HepG2 (cell line): Measurements from ENCODE around the gene PLOD2. TPM values are rescaled to one million over a fixed set of nuclear protein-coding genes. Genes with fewer than 3 reads are reported as not detected.
A peak's percentile ranks its signal among the peaks of the same experiment; 100 is the strongest.

Source experiments
- CBX2 ChIP-seq, 2 experiments: fragments of 200-600 bp in 1 of 2; sonication (generic); formaldehyde crosslinking in 1 of 2; IDR thresholded peaks; 2 replicates each; pipeline versions ENCODE4 v1.7.0 to v1.8.1; 2018 to 2022; ENCODE audit warnings: low read depth in 2 of 2, low read length in 1 of 2, mild to moderate bottlenecking in 1 of 2, missing genetic modification reagents in 1 of 2
- JUND ChIP-seq: sonication (generic); formaldehyde crosslinking; IDR thresholded peaks from 2 replicates; pipeline ENCODE4 v1.8.0; 2022; ENCODE audit warnings: mild to moderate bottlenecking, missing genetic modification reagents
- POLR2G ChIP-seq: fragments of 200-400 bp; formaldehyde crosslinking; IDR thresholded peaks from 2 replicates; pipeline ENCODE4 v1.6.1; 2018; ENCODE audit warnings: mild to moderate bottlenecking, low read depth, low read length, moderate library complexity
- RELA ChIP-seq: sonication (generic); formaldehyde crosslinking; IDR thresholded peaks from 2 replicates; pipeline ENCODE4 v1.4.0; 2020; ENCODE audit warnings: missing genetic modification reagents
- SKI ChIP-seq: fragments of 450-650 bp; IDR thresholded peaks from one replicate; pipeline ENCODE4 v1.6.1; 2018; ENCODE audit warnings: mild to moderate bottlenecking; ENCODE audit not compliant: partially characterized antibody
- ZNF256 ChIP-seq: sonication (generic); formaldehyde crosslinking; conservative IDR thresholded peaks from 2 replicates; pipeline ENCODE4 v1.4.0; 2020; ENCODE audit warnings: missing genetic modification reagents
- ZNF317 ChIP-seq: sonication (generic); formaldehyde crosslinking; IDR thresholded peaks from 2 replicates; pipeline ENCODE4 v1.5.0; 2020; ENCODE audit warnings: mild to moderate bottlenecking, missing genetic modification reagents
- ZNF331 ChIP-seq: sonication (generic); formaldehyde crosslinking; IDR thresholded peaks from 2 replicates; pipeline ENCODE4 v1.4.0; 2020; ENCODE audit warnings: missing genetic modification reagents
- ZNF34 ChIP-seq: sonication (generic); formaldehyde crosslinking; IDR thresholded peaks from 2 replicates; pipeline ENCODE4 v1.4.0; 2020; ENCODE audit warnings: mild to moderate bottlenecking, missing genetic modification reagents, borderline replicate concordance
- ZNF589 ChIP-seq: sonication (generic); formaldehyde crosslinking; conservative IDR thresholded peaks from 2 replicates; pipeline ENCODE4 v1.8.0; 2022; ENCODE audit warnings: mild to moderate bottlenecking, moderate library complexity, missing genetic modification reagents
- ZNF879 ChIP-seq: sonication (generic); formaldehyde crosslinking; IDR thresholded peaks from 2 replicates; pipeline ENCODE4 v1.8.1; 2023; ENCODE audit warnings: missing genetic modification reagents
- polyA plus RNA-seq, 8 experiments: library from polyadenylated mRNA; depleted of rRNA in 3 of 8; stranded (reverse) in 7 of 8; unstranded in 1 of 8; fragments of >200 nt; fragmentation: Illumina TruSeq in 4 of 8; extraction: Trizol in 4 of 8; gene quantifications; 2 replicates each; pipeline versions ENCODE4 v1.2.1 to v1.2.3, GENCODE V29; 2011 to 2016; ENCODE audit warnings: low read depth in 4 of 8, missing spikeins in 1 of 8, mixed read lengths in 1 of 8; ENCODE audit not compliant: insufficient read depth in 1 of 8
- total RNA-seq, 5 experiments: library from RNA; depleted of rRNA; stranded (reverse); fragments of >200 nt; fragmentation: Illumina TruSeq; extraction: Trizol; gene quantifications; 2 replicates each; pipeline ENCODE4 v1.2.3, GENCODE V29; 2016; ENCODE audit warnings: low read depth in 1 of 5
- TF ChIP-seq, protein P1 (sequence below): sonication (generic); formaldehyde crosslinking; IDR thresholded peaks from 2 replicates; pipeline ENCODE4 v1.4.0; 2020; ENCODE audit warnings: mild to moderate bottlenecking, missing genetic modification reagents
- TF ChIP-seq, protein P2 (sequence below): sonication (generic); formaldehyde crosslinking; IDR thresholded peaks from 2 replicates; pipeline ENCODE4 v1.5.0; 2020; ENCODE audit warnings: mild to moderate bottlenecking, missing genetic modification reagents, borderline replicate concordance
- TF ChIP-seq, protein P3 (sequence below): sonication (generic); formaldehyde crosslinking; IDR thresholded peaks from 2 replicates; pipeline ENCODE4 v1.4.0; 2020; ENCODE audit warnings: missing genetic modification reagents, borderline replicate concordance

The PLOD2 gene
- total and polyA plus RNA-seq, 2 of the 13 experiments (the other 11 are each of a cell fraction or from before 2014, with no cell fraction given) = 107 to 161 TPM

DNA sequence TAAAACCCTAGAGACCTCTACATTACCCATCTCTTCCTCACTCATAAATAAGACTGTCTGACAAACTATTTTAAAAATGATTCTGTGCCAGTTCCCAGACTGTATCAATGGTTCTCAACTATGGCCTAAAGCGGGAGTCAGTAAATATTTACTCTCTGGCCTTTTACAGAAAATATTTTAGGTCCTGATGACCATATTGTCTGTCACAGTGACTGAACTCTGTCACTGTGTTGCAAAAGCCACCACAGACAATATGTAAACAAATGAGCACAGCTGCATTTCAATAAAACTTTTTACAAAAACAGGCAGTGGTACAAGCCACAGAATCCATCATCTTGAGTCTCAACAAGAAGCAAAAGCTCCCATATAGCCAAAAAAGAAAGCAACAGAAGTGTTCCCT, 45.4 kb downstream of the PLOD2 start (continued):
- TF ChIP-seq, protein P1, sequence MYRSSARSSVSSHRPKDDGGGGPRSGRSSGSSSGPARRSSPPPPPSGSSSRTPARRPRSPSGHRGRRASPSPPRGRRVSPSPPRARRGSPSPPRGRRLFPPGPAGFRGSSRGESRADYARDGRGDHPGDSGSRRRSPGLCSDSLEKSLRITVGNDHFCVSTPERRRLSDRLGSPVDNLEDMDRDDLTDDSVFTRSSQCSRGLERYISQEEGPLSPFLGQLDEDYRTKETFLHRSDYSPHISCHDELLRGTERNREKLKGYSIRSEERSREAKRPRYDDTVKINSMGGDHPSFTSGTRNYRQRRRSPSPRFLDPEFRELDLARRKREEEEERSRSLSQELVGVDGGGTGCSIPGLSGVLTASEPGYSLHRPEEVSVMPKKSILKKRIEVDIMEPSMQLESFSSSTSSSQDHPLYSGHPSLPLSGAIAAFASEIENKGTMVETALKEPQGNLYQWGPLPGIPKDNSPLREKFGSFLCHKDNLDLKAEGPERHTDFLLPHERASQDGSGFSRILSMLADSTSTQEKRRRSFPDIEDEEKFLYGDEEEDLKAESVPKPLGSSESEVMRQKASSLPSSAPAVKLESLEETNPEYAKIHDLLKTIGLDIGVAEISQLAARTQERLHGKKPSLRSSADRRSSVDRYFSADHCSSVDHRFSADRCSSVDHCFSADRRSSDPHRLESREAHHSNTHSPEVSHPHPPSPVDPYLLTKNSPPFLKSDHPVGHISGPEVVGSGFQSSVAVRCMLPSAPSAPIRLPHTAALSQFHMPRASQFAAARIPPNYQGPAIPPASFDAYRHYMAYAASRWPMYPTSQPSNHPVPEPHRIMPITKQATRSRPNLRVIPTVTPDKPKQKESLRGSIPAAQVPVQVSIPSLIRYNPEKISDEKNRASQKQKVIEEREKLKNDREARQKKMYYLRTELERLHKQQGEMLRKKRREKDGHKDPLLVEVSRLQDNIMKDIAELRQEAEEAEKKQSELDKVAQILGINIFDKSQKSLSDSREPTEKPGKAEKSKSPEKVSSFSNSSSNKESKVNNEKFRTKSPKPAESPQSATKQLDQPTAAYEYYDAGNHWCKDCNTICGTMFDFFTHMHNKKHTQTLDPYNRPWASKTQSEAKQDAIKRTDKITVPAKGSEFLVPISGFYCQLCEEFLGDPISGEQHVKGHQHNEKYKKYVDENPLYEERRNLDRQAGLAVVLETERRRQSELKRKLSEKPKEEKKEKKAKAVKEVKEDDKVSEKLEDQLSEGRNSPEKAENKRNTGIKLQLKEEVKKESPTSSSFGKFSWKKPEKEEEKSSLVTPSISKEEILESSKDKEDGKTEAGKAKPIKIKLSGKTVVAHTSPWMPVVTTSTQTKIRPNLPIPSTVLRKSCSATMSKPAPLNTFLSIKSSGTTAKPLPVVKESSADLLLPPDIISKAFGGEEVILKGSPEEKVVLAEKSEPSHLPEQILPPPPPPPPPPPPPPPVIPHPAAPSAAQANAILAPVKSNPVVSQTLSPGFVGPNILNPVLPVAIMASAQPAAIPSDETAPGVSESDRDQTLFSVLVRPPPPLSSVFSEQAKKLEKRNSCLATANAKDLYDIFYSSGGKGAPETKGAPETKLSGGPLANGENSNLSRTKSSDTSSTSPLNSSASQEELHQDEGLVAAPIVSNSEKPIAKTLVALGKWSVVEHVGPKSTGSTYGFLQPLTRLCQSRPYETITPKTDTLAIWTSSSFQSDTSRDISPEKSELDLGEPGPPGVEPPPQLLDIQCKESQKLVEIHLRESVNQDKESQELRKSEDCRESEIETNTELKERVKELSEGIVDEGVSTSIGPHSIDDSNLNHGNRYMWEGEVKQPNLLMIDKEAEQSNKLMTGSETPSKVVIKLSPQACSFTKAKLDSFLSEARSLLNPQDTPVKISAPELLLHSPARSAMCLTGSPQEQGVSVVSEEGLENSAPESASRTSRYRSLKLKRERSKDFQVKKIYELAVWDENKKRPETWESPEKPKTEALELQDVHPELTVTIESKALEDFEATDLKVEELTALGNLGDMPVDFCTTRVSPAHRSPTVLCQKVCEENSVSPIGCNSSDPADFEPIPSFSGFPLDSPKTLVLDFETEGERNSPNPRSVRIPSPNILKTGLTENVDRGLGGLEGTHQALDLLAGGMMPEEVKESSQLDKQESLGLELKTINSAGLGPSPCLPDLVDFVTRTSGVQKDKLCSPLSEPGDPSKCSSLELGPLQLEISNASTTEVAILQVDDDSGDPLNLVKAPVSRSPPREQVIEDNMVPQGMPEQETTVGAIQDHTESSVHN (CRISPR knock-in tag) = no peak
- TF ChIP-seq ZNF317 (no peak), RELA (CRISPR knock-in tag) (no peak), CBX2 (IDR thresholded peaks at IDR 0.05; ENCODE audit: low read depth, low read length) (no peak), CBX2 (CRISPR knock-in tag; IDR thresholded peaks at IDR 0.05; ENCODE audit: low read depth) (no peak), JUND (CRISPR knock-in tag) (no peak), ZNF331 (CRISPR knock-in tag) (peak; percentile 59; the same call in 1 of the 2 replicates), POLR2G (no peak), ZNF34 (CRISPR knock-in tag) (no peak), ZNF256 (CRISPR knock-in tag) (no peak), ZNF589 (CRISPR knock-in tag) (no peak), ZNF879 (CRISPR knock-in tag) (no peak), SKI (peak; percentile 96)
- TF ChIP-seq, protein P2, sequence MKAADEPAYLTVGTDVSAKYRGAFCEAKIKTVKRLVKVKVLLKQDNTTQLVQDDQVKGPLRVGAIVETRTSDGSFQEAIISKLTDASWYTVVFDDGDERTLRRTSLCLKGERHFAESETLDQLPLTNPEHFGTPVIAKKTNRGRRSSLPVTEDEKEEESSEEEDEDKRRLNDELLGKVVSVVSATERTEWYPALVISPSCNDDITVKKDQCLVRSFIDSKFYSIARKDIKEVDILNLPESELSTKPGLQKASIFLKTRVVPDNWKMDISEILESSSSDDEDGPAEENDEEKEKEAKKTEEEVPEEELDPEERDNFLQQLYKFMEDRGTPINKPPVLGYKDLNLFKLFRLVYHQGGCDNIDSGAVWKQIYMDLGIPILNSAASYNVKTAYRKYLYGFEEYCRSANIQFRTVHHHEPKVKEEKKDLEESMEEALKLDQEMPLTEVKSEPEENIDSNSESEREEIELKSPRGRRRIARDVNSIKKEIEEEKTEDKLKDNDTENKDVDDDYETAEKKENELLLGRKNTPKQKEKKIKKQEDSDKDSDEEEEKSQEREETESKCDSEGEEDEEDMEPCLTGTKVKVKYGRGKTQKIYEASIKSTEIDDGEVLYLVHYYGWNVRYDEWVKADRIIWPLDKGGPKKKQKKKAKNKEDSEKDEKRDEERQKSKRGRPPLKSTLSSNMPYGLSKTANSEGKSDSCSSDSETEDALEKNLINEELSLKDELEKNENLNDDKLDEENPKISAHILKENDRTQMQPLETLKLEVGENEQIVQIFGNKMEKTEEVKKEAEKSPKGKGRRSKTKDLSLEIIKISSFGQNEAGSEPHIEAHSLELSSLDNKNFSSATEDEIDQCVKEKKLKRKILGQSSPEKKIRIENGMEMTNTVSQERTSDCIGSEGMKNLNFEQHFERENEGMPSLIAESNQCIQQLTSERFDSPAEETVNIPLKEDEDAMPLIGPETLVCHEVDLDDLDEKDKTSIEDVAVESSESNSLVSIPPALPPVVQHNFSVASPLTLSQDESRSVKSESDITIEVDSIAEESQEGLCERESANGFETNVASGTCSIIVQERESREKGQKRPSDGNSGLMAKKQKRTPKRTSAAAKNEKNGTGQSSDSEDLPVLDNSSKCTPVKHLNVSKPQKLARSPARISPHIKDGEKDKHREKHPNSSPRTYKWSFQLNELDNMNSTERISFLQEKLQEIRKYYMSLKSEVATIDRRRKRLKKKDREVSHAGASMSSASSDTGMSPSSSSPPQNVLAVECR (CRISPR knock-in tag) = peak; percentile 24; the same call in 1 of the 2 replicates
- TF ChIP-seq, protein P3, sequence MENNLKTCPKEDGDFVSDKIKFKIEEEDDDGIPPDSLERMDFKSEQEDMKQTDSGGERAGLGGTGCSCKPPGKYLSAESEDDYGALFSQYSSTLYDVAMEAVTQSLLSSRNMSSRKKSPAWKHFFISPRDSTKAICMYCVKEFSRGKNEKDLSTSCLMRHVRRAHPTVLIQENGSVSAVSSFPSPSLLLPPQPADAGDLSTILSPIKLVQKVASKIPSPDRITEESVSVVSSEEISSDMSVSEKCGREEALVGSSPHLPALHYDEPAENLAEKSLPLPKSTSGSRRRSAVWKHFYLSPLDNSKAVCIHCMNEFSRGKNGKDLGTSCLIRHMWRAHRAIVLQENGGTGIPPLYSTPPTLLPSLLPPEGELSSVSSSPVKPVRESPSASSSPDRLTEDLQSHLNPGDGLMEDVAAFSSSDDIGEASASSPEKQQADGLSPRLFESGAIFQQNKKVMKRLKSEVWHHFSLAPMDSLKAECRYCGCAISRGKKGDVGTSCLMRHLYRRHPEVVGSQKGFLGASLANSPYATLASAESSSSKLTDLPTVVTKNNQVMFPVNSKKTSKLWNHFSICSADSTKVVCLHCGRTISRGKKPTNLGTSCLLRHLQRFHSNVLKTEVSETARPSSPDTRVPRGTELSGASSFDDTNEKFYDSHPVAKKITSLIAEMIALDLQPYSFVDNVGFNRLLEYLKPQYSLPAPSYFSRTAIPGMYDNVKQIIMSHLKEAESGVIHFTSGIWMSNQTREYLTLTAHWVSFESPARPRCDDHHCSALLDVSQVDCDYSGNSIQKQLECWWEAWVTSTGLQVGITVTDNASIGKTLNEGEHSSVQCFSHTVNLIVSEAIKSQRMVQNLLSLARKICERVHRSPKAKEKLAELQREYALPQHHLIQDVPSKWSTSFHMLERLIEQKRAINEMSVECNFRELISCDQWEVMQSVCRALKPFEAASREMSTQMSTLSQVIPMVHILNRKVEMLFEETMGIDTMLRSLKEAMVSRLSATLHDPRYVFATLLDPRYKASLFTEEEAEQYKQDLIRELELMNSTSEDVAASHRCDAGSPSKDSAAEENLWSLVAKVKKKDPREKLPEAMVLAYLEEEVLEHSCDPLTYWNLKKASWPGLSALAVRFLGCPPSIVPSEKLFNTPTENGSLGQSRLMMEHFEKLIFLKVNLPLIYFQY (CRISPR knock-in tag) = no peak
